K562 (cell line): ENCODE data around the gene EIF5B. TPM values are rescaled to one million over a fixed set of nuclear protein-coding genes. Genes with fewer than 3 reads are reported as not detected.
A peak's percentile ranks its signal among the peaks of the same experiment; 100 is the strongest.

ENCODE experiments used
- ATAC-seq: fragments of 200-7000 bp; cut with Tn5 transposase; 3 replicates; pipeline ENCODE4 v1.9.1; 2020; ENCODE audit warnings: moderate library complexity
- Bru-seq: library from RNA; stranded (reverse); fragments of 400-500 nt; gene quantifications from one replicate; lab custom pipeline; 2021; lab: Mats Ljungman, UMichigan
- BruChase-seq, 2 experiments: library from RNA; stranded (reverse); fragments of 400-500 nt; gene quantifications; one replicate each; lab custom pipeline; 2021; lab: Mats Ljungman, UMichigan
- BruUV-seq: library from RNA; stranded (reverse); fragments of 400-500 nt; replicated peaks from 2 replicates; lab custom pipeline; 2021; lab: Mats Ljungman, UMichigan
- CTCF ChIA-PET: fragments of 300-600 bp; formaldehyde crosslinking; extraction: SDS; loops from one replicate; lab custom pipeline; 2021; ENCODE audit warnings: low intra/inter-chr PET ratio; lab: Yijun Ruan, JAX
- POLR2A ChIA-PET: fragments of 300-600, 350-650 bp; sonication (Branson Sonifier 250); formaldehyde crosslinking; extraction: SDS; loops from one replicate; lab custom pipeline; 2021; ENCODE audit warnings: antibody characterized with exemption, inconsistent platforms; lab: Yijun Ruan, JAX
- DNase-seq, 4 experiments: peaks; one replicate each; pipeline versions ENCODE4 v3.0.0 to v3.0.0-alpha.2; 2011 to 2018; ENCODE audit warnings: low spot score in 3 of 4, mixed read lengths in 3 of 4; ENCODE audit errors: extremely low read depth in 1 of 4
- FAIRE-seq: peaks from 2 replicates; lab custom pipeline; 2011; peaks lifted over from hg19 to GRCh38; lab: Jason Lieb, UNC
- H2AFZ ChIP-seq: 2 replicates; pipeline ENCODE4 v1.6.0; 2011; ENCODE audit warnings: low read depth, low read length, control low read depth, inconsistent platforms
- H3K27ac ChIP-seq: fragments of 200-600 bp; 3 replicates; pipeline ENCODE4 v1.8.0; 2011; ENCODE audit warnings: low read depth, mild to moderate bottlenecking, control low read depth, inconsistent platforms, low read length, moderate library complexity, mixed read lengths; ENCODE audit errors: extremely low read depth
- H3K27me3 ChIP-seq, 2 experiments: fragments of 300-600 bp in 1 of 2; 2 replicates in 1 of 2; 3 replicates in 1 of 2; pipeline versions ENCODE4 v1.6.0 to v1.8.0; 2011; ENCODE audit warnings: inconsistent platforms in 2 of 2, low read length in 2 of 2, mild to moderate bottlenecking in 1 of 2, mixed read lengths in 1 of 2, moderate library complexity in 1 of 2; ENCODE audit not compliant: control insufficient read depth in 2 of 2, insufficient read depth in 2 of 2
- H3K36me3 ChIP-seq: fragments of 300-600 bp; 3 replicates; pipeline ENCODE4 v1.8.0; 2011; ENCODE audit warnings: mild to moderate bottlenecking, low read length, inconsistent platforms; ENCODE audit not compliant: control insufficient read depth, insufficient read depth
- H3K4me1 ChIP-seq, 2 experiments: fragments of 200-600 bp in 1 of 2; replicated peaks in 1 of 2; 2 replicates in 1 of 2; 3 replicates in 1 of 2; pipeline versions ENCODE4 v1.5.1 to v1.8.0; 2011; ENCODE audit warnings: inconsistent platforms in 2 of 2, low read length in 2 of 2, mild to moderate bottlenecking in 1 of 2, mixed read lengths in 1 of 2, moderate library complexity in 1 of 2; ENCODE audit not compliant: control insufficient read depth in 2 of 2, insufficient read depth in 2 of 2
- H3K4me2 ChIP-seq: 2 replicates; pipeline ENCODE4 v1.6.1; 2011; ENCODE audit warnings: low read length, control low read depth, inconsistent platforms, mixed read lengths; ENCODE audit not compliant: insufficient read depth
- H3K4me3 ChIP-seq: fragments of 200-600 bp; sonication (generic), shearing (Covaris generic); 2 replicates; pipeline ENCODE4 v1.5.1; 2016; ENCODE audit warnings: control low read depth, inconsistent platforms
- H3K79me2 ChIP-seq: fragments of 200-600 bp; 3 replicates; pipeline ENCODE4 v1.8.0; 2011; ENCODE audit warnings: low read length, inconsistent platforms; ENCODE audit not compliant: control insufficient read depth, insufficient read depth
- H3K9ac ChIP-seq, 2 experiments: 2 replicates each; pipeline versions ENCODE4 v1.6.0 to v1.6.1; 2011; ENCODE audit warnings: low read depth in 2 of 2, low read length in 2 of 2, control low read depth in 1 of 2, inconsistent platforms in 1 of 2, mild to moderate bottlenecking in 1 of 2, mixed read lengths in 1 of 2; ENCODE audit not compliant: insufficient read depth in 1 of 2
- H3K9me1 ChIP-seq: one replicate; pipeline ENCODE4 v1.6.0; 2011; ENCODE audit warnings: inconsistent platforms, mild to moderate bottlenecking, low read length, moderate library complexity; ENCODE audit not compliant: control insufficient read depth, insufficient read depth
- H3K9me3 ChIP-seq: replicated peaks from 2 replicates; pipeline ENCODE4 v1.5.1; 2011; ENCODE audit warnings: low read depth, low read length, inconsistent platforms; ENCODE audit not compliant: control insufficient read depth, insufficient read depth
- H4K20me1 ChIP-seq: replicated peaks from 2 replicates; pipeline ENCODE4 v1.6.1; 2011; ENCODE audit warnings: low read length, inconsistent platforms, mixed read lengths; ENCODE audit not compliant: control insufficient read depth, insufficient read depth
- ATF7 ChIP-seq: fragments of 450-650 bp; IDR thresholded peaks from 2 replicates; pipeline ENCODE4 v1.7.1; 2014; ENCODE audit warnings: mild to moderate bottlenecking, moderate library complexity
- GTF2E2 ChIP-seq: fragments of 200-800 bp; sonication (Bioruptor generic); IDR thresholded peaks from 2 replicates; pipeline ENCODE4 v1.6.1; 2016; ENCODE audit warnings: missing genetic modification characterization, missing compliant biosample characterization
- SIN3A ChIP-seq, 2 experiments: fragments of 150-350 bp in 1 of 2; IDR thresholded peaks; 2 replicates each; pipeline ENCODE4 v1.6.1; 2011 to 2016; ENCODE audit warnings: borderline replicate concordance in 2 of 2, low read depth in 2 of 2, low read length in 2 of 2, mild to moderate bottlenecking in 2 of 2, moderate library complexity in 2 of 2; ENCODE audit not compliant: control insufficient read depth in 1 of 2
- ZNF121 ChIP-seq: sonication (generic); formaldehyde crosslinking; conservative IDR thresholded peaks from 2 replicates; pipeline ENCODE4 v1.8.0; 2022; ENCODE audit warnings: missing genetic modification reagents
- ZNF217 ChIP-seq: sonication (generic); formaldehyde crosslinking; IDR thresholded peaks from 2 replicates; pipeline ENCODE4 v1.8.0; 2022; ENCODE audit warnings: mild to moderate bottlenecking, missing genetic modification reagents
- WGBS: fragments of 100-300 bp; shearing (Covaris generic); methylation state at CpG from one replicate; pipeline ENCODE4 v1.1.6; 2016; ENCODE audit warnings: low coverage, mixed read lengths; ENCODE audit not compliant: insufficient coverage; ENCODE audit errors: missing lambda C conversion rate; 5-methylcytosine and 5-hydroxymethylcytosine counted together
- in situ Hi-C: fragments of 300-500 bp; cut with MboI; formaldehyde crosslinking; loops from 4 replicates; pipeline ENCODE4 v1.15.0; 2018; ENCODE audit warnings: inconsistent platforms, mixed read lengths
- intact Hi-C: fragments of 100-400 bp; cut with micrococcal nuclease; formaldehyde crosslinking; loops from 2 replicates; pipeline ENCODE4 v1.14.2; 2022
- long read RNA-seq, 3 experiments: library from polyadenylated mRNA in 2 of 3; library from RNA in 1 of 3; unstranded in 2 of 3; stranded (forward) in 1 of 3; transcript quantifications; one replicate each; pipeline ENCODE4 v2.0.0, GENCODE V29; 2019 to 2022
- polyA minus RNA-seq, 3 experiments: library from RNA; depleted of rRNA, polyadenylated mRNA; stranded (reverse); fragments of >200 nt; gene quantifications; 2 replicates each; pipeline ENCODE4 v1.2.3, GENCODE V29; 2011
- polyA plus RNA-seq, 8 experiments: library from polyadenylated mRNA; depleted of rRNA in 4 of 8; stranded (reverse) in 5 of 8; unstranded in 3 of 8; fragments of >200 nt; fragmentation: Nextera tagmentation in 2 of 8; fragmentation: Illumina TruSeq in 1 of 8; extraction: Ambion mirVana in 2 of 8; extraction: Trizol in 1 of 8; gene quantifications; 2 replicates each; pipeline versions ENCODE4 v1.2.1 to v1.2.3, GENCODE V29; 2011 to 2014; ENCODE audit warnings: inconsistent platforms in 1 of 8, missing spikeins in 1 of 8
- total RNA-seq, 7 experiments: library from RNA; depleted of rRNA in 6 of 7; stranded (reverse); fragments of >200 nt in 6 of 7; fragmentation: Illumina TruSeq in 2 of 7; extraction: Trizol in 2 of 7; gene quantifications; 2 replicates each; pipeline versions ENCODE4 v1.2.1 to v1.2.3, GENCODE V29; 2011 to 2021; ENCODE audit warnings: low replicate concordance in 1 of 7
- TF ChIP-seq, protein P1 (sequence below): sonication (generic); formaldehyde crosslinking; IDR thresholded peaks from 2 replicates; pipeline ENCODE4 v1.4.0; 2020; ENCODE audit warnings: mild to moderate bottlenecking, missing genetic modification reagents

EIF5B gene, protein sequence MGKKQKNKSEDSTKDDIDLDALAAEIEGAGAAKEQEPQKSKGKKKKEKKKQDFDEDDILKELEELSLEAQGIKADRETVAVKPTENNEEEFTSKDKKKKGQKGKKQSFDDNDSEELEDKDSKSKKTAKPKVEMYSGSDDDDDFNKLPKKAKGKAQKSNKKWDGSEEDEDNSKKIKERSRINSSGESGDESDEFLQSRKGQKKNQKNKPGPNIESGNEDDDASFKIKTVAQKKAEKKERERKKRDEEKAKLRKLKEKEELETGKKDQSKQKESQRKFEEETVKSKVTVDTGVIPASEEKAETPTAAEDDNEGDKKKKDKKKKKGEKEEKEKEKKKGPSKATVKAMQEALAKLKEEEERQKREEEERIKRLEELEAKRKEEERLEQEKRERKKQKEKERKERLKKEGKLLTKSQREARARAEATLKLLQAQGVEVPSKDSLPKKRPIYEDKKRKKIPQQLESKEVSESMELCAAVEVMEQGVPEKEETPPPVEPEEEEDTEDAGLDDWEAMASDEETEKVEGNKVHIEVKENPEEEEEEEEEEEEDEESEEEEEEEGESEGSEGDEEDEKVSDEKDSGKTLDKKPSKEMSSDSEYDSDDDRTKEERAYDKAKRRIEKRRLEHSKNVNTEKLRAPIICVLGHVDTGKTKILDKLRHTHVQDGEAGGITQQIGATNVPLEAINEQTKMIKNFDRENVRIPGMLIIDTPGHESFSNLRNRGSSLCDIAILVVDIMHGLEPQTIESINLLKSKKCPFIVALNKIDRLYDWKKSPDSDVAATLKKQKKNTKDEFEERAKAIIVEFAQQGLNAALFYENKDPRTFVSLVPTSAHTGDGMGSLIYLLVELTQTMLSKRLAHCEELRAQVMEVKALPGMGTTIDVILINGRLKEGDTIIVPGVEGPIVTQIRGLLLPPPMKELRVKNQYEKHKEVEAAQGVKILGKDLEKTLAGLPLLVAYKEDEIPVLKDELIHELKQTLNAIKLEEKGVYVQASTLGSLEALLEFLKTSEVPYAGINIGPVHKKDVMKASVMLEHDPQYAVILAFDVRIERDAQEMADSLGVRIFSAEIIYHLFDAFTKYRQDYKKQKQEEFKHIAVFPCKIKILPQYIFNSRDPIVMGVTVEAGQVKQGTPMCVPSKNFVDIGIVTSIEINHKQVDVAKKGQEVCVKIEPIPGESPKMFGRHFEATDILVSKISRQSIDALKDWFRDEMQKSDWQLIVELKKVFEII
- 65.8 and 137 TPM in 2 replicates for total RNA-seq (2011; cell fraction: chromatin; rRNA removed; ENCODE audit: low replicate concordance)
- total RNA-seq (2011; cell fraction: nucleolus; rRNA removed): 29.0 and 47.8 TPM in 2 replicates
- 94.7 and 163 TPM in 2 replicates for total RNA-seq (2011; cell fraction: nucleoplasm; rRNA removed)
- total RNA-seq (2014; rRNA removed) (45.4 and 47.7 TPM in 2 replicates), total RNA-seq (2014; rRNA removed; fragmentation: Illumina TruSeq; extraction: Trizol) (33.8 and 41.5 TPM in 2 replicates), total RNA-seq (2015; rRNA removed; fragmentation: Illumina TruSeq; extraction: Trizol) (45.1 and 48.8 TPM in 2 replicates), total RNA-seq (2021) (48.3 and 56.4 TPM in 2 replicates), polyA plus RNA-seq (2011; rRNA removed) (26.2 and 38.2 TPM in 2 replicates), polyA plus RNA-seq (2014; fragmentation: Illumina TruSeq; extraction: Trizol) (121 and 143 TPM in 2 replicates), polyA plus RNA-seq (2014; fragmentation: Nextera tagmentation; extraction: Ambion mirVana) (10 to 100 TPM; 26.5 to 33.2 TPM), polyA plus RNA-seq (2014; rRNA removed) (48.0 and 76.4 TPM in 2 replicates), polyA minus RNA-seq (2011; rRNA and poly(A)+ RNA removed) (82.5 and 88.2 TPM in 2 replicates), Bru-seq, nascent RNA (percentile 94 among the genes with signal in this experiment), BruChase-seq, experiment 1, labeled RNA remaining after a 2-hour chase (percentile 95 among the genes with signal in this experiment), BruChase-seq, experiment 2, labeled RNA remaining after a 6-hour chase (percentile 95 among the genes with signal in this experiment)
- polyA plus RNA-seq (2011; cell fraction: cytosol; rRNA removed): 9.0 and 24.4 TPM in 2 replicates
- polyA plus RNA-seq (2011; cell fraction: nucleus; rRNA removed): 61.0 and 70.7 TPM in 2 replicates
- 39.4 and 83.7 TPM in 2 replicates for polyA plus RNA-seq (2012)
- polyA minus RNA-seq (2011; cell fraction: cytosol; rRNA and poly(A)+ RNA removed): 24.1 and 27.2 TPM in 2 replicates
- 43.2 and 72.9 TPM in 2 replicates for polyA minus RNA-seq (2011; cell fraction: nucleus; rRNA and poly(A)+ RNA removed)
- long read RNA-seq, experiment 1, full-length matches to known transcripts: 3 of 450 reads
- long read RNA-seq, experiment 1, partial matches to known transcripts: 433 of 450 reads
- long read RNA-seq, experiment 1, other reads (novel, unspliced or antisense): 14 of 450 reads
- long read RNA-seq, experiment 2, partial matches to known transcripts: 100 of 130 reads
- long read RNA-seq, experiment 2, other reads (novel, unspliced or antisense): 27 of 130 reads
- long read RNA-seq, experiment 3, partial matches to known transcripts: 73 of 76 reads
- long read RNA-seq, experiment 3, other reads (novel, unspliced or antisense): 1 of 76 reads

DNA sequence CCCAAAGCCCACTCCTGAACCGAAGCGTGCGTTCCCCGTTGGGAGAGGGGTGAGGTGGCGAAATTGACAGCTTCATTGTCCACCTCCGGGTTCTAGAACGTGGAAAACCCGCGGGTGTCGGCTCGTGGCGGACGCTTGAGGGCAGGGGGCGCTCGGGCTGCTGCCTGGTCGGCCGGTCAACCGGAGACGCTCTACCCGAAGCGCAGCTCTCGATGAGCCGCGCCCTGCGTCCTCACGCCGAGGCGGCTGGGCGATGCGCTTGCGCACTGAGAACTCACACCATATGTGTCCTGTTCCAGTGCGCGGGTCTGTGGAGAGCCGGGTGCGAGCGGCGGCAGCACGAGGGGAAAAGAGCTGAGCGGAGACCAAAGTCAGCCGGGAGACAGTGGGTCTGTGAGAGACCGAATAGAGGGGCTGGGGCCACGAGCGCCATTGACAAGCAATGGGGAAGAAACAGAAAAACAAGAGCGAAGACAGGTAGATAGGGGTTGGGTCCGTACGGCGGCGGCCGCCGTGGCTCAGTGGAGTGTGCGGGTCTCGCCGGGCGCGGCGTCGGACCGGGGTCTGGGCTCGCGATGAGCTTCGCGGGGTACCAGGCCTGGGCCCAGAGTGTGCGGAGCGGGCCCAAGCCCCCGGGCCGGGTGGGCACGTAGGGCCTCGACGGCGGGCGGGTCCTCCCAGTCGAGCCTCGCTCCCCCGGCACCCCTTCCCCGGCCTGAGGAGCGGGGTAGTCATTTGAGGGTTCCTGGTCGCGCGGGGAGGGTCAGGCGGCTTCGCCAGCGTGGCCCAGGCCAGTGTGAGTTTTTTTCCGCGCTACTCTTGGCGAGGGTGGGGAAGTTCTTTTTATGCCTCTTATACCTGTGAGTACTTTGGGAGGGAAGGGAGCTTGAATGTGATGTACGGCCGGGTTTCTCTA lies at the start of gene EIF5B:
EIF5B (plus strand) TSS at position 277 of the 916 bp plus-strand sequence; CDS start at position 443, 166 bp downstream.
- H3K27ac ChIP-seq: peak within 1 kb of the TSS; percentile 92
- FAIRE-seq: peak; percentile 89
- TF ChIP-seq GTF2E2 (tag): no peak; the same call in 1 of the 2 replicates
- peak; percentile 55 to 62; a peak in 2 of 4 replicates for TF ChIP-seq SIN3A (IDR thresholded peaks at IDR 0.05; ENCODE audit: borderline replicate concordance in 2 of 2, control insufficient read depth in 1 of 2, low read depth in 2 of 2, low read length in 2 of 2)
- TF ChIP-seq ZNF217 (CRISPR knock-in tag): no peak
- peak; percentile 50; the same call in 1 of the 2 replicates for TF ChIP-seq ATF7
- no peak for TF ChIP-seq ZNF121
- TF ChIP-seq, protein P1, sequence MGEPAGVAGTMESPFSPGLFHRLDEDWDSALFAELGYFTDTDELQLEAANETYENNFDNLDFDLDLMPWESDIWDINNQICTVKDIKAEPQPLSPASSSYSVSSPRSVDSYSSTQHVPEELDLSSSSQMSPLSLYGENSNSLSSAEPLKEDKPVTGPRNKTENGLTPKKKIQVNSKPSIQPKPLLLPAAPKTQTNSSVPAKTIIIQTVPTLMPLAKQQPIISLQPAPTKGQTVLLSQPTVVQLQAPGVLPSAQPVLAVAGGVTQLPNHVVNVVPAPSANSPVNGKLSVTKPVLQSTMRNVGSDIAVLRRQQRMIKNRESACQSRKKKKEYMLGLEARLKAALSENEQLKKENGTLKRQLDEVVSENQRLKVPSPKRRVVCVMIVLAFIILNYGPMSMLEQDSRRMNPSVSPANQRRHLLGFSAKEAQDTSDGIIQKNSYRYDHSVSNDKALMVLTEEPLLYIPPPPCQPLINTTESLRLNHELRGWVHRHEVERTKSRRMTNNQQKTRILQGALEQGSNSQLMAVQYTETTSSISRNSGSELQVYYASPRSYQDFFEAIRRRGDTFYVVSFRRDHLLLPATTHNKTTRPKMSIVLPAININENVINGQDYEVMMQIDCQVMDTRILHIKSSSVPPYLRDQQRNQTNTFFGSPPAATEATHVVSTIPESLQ (CRISPR knock-in tag): no peak

More for the DNA sequence above, at the start of gene EIF5B:
- Histone ChIP-seq H3K4me2 (peak within 1 kb of the TSS; percentile 89), H2AFZ (peak within 1 kb of the TSS; percentile 98), H3K79me2 (peaks cover 95% of the 10 kb centered on the region), H3K27me3 (no peaks in the 10 kb centered on the region), H3K36me3 (peaks cover 19% of the 10 kb centered on the region), H3K9me1 (no peaks in the 10 kb centered on the region), H3K9me3 (no peaks in the 10 kb centered on the region), H3K4me3 (peak within 1 kb of the TSS; percentile 61), H4K20me1 (peaks cover 17% of the 10 kb centered on the region; the same call in 1 of the 2 replicates), H3K9ac (peak within 1 kb of the TSS; percentile 89 to 96), H3K4me1 (peaks cover 11 to 19% of the 10 kb centered on the region in 2 experiments; a peak in 4 of 5 replicates)
- ChIA-PET POLR2A (interaction anchor here (0.6 to 1.9 kb wide), 8 partner anchors 10 to 444 kb away, joined by 3 to 10 read pairs (median 4); no protein-coding TSS in a partner anchor), CTCF (interaction anchor here (0.6 to 2.1 kb wide), 2 partner anchors 153 to 1044 kb away, joined by 3 to 9 read pairs; partner anchors contain the start of gene REV1)
- ATAC-seq: peak; percentile 89
- WGBS: under 1% methylated on average over 83 of the region's 87 CpGs
- DNase-seq: peak; percentile 86 to 99 (median 90)
- in situ Hi-C loops: no loop called here
- intact Hi-C loops: loop anchor here (1.0 kb wide), 1 partner anchor 153 kb away; the partner anchor contains the start of gene REV1
- BruUV-seq: no TSS peak
